Parathyroid adenoma (tissue), 2 donors: ENCODE results near the gene MGRN1.

Source experiments
- H2AFZ ChIP-seq: fragments of 300-600 bp; sonication (generic); one replicate; pipeline ENCODE4 v1.7.0; 2017; ENCODE audit warnings: antibody characterized with exemption, mild to moderate bottlenecking
- H3K27ac ChIP-seq: fragments of 300-600 bp; sonication (generic); one replicate; pipeline ENCODE4 v1.7.0; 2017
- H3K27me3 ChIP-seq: fragments of 300-600 bp; sonication (generic); one replicate; pipeline ENCODE4 v1.7.0; 2017; ENCODE audit warnings: low read length; ENCODE audit not compliant: control insufficient read depth, insufficient read depth
- H3K36me3 ChIP-seq: fragments of 300-600 bp; sonication (generic); one replicate; pipeline ENCODE4 v1.7.0; 2017; ENCODE audit warnings: low read length; ENCODE audit not compliant: control insufficient read depth, insufficient read depth
- H3K4me1 ChIP-seq: fragments of 300-600 bp; sonication (generic); one replicate; pipeline ENCODE4 v1.7.0; 2017; ENCODE audit warnings: control low read depth
- H3K4me2 ChIP-seq: fragments of 300-600 bp; sonication (generic); one replicate; pipeline ENCODE4 v1.7.0; 2017; ENCODE audit warnings: low read length
- H3K4me3 ChIP-seq: fragments of 300-600 bp; sonication (generic); one replicate; pipeline ENCODE4 v1.7.0; 2017; ENCODE audit warnings: low read depth, low read length
- H3K79me2 ChIP-seq: fragments of 300-600 bp; sonication (generic); one replicate; pipeline ENCODE4 v1.7.0; 2017; ENCODE audit warnings: control low read depth
- H3K9ac ChIP-seq: fragments of 300-600 bp; sonication (generic); one replicate; pipeline ENCODE4 v1.7.0; 2017; ENCODE audit warnings: mild to moderate bottlenecking
- H3K9me3 ChIP-seq: fragments of 300-600 bp; sonication (generic); one replicate; pipeline ENCODE4 v1.7.0; 2017; ENCODE audit warnings: low read length; ENCODE audit not compliant: control insufficient read depth
- CTCF ChIP-seq: fragments of 300-600 bp; sonication (generic); IDR thresholded peaks from one replicate; pipeline ENCODE4 v1.7.0; 2017; ENCODE audit warnings: antibody characterized with exemption, mild to moderate bottlenecking
- donor health status: primary hyperparathyroidism.

The MGRN1 gene

GRCh38 chr16:4602331-4602730 is 22.3 kb upstream of the MGRN1 start:
- no peak for TF ChIP-seq CTCF
- Histone ChIP-seq H3K79me2 (no peaks in the 10 kb centered on the region), H3K4me1 (no peaks in the 10 kb centered on the region), H3K36me3 (no peaks in the 10 kb centered on the region), H3K27me3 (no peaks in the 10 kb centered on the region), H2AFZ (no peak overlapping the region), H3K9me3 (no peaks in the 10 kb centered on the region), H3K27ac (no peak overlapping the region), H3K4me2 (no peak overlapping the region), H3K4me3 (no peak overlapping the region), H3K9ac (no peak overlapping the region)

- no peak for TF ChIP-seq CTCF
- no peaks in the 10 kb centered on the region for H3K36me3 ChIP-seq
Measured at GRCh38 chr16:4603624-4604170, 20.9 kb upstream of the MGRN1 start.

DNA sequence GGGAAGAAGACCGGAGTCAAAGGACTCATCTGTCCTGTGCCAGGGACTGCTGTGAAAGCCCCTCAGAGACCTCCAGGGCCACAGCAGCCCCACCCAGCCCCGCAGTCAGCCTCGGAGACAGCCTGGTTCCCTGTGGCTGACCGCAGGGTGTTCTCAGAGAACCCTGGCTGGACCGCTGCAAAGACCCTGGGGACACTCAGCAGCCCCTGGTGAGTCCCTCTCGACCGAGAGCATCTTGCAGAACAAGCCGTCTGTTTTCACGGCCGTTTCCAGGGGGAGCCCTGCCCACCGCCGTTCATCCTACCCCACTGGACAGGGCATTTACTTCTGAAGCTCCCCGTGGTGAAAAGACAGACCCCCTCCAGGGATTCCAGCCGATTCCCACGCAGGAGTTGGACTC is 20.2 kb upstream of the MGRN1 start:
- no peak for TF ChIP-seq CTCF
- Histone ChIP-seq H3K4me2 (no peak overlapping the region), H3K9ac (no peak overlapping the region), H3K4me3 (no peak overlapping the region), H3K4me1 (no peaks in the 10 kb centered on the region), H3K27ac (no peak overlapping the region), H3K36me3 (no peaks in the 10 kb centered on the region), H3K27me3 (no peaks in the 10 kb centered on the region), H3K79me2 (no peaks in the 10 kb centered on the region), H2AFZ (no peak overlapping the region), H3K9me3 (no peaks in the 10 kb centered on the region)

More at GRCh38 chr16:4603624-4604170, 20.9 kb upstream of the MGRN1 start:
- Histone ChIP-seq H3K27me3 (no peaks in the 10 kb centered on the region), H3K79me2 (no peaks in the 10 kb centered on the region), H2AFZ (no peak overlapping the region), H3K9ac (no peak overlapping the region), H3K4me1 (no peaks in the 10 kb centered on the region), H3K27ac (no peak overlapping the region), H3K4me3 (no peak overlapping the region), H3K9me3 (no peaks in the 10 kb centered on the region), H3K4me2 (no peak overlapping the region)

DNA sequence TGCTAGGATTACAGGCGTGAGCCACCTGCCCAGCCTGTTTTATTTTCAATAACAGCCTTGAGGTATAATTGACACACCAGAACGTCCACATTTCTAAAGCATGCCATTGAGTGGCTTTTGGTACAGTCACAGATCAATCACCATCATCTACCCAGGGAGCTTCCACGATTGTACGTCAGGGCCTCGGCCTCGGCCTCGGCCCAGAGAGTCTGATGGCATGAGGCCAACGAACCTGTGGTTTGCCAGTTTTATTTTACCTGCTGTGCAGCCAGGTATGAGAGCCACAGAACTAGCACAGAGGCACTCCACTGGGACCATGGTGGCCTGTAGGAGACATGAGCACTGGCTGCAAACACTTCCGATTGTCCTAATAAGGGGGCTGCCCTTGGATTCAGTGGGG is 18.3 kb upstream of the MGRN1 start:
- Histone ChIP-seq H3K4me3 (no peak overlapping the region), H3K79me2 (no peaks in the 10 kb centered on the region)

More for the DNA sequence above, 18.3 kb upstream of the MGRN1 start:
- no peak overlapping the region for H3K9ac ChIP-seq
- no peaks in the 10 kb centered on the region for H3K9me3 ChIP-seq
- no peak overlapping the region for H3K27ac ChIP-seq
- no peak overlapping the region for H3K4me2 ChIP-seq
- H3K27me3 ChIP-seq: no peaks in the 10 kb centered on the region
- no peak overlapping the region for H2AFZ ChIP-seq
- H3K4me1 ChIP-seq: no peaks in the 10 kb centered on the region
- no peak for TF ChIP-seq CTCF
- no peaks in the 10 kb centered on the region for H3K36me3 ChIP-seq
